ENCODE results near the gene KASH5.
"Not testable (repeated sequence)": the region's sequence is repeated elsewhere in the genome, so short reads cannot be mapped to it uniquely, and the experiment has no call there.

Gene KASH5

DNA sequence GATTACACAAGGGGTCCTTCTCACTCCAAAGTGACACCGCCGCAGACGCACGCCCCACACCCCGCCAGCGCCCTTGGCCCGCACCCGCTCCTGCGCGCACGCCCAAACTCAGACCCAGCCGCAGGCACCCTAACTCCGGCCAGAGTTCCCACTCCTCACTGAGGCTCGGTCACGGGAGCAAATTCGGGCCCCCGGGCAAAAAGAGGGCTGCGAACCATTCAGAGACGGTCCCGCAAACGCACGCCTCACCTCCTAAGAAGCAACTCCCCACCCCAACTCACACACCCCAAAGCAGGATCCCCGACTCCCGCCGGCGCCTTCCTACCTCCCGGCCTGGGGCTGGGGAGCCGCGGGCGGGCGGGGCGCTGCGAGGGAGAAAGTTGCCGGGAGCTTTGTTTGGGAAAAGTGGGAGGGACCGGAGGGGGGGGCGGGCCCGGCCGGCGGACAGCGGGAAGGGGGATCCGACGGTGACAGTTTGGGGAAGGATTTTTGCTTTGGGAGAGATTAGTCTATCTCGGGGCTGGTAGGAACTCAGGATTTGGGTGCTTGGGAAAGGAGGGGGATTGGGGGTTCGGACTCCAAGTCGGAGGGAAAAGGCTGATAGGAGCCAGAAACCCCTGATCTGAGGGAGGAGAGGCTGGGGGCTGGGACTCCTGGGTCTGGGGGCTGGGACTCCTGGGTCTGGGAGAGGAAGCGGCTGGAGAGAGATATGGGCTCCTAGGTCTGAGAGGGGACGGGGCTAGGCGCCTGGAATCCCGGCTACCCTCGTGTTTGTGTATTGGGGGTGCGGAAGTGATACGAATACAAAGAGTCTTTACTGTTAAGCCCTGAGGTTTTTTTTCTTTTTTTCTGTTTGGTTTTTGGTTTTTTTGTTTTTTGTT lies 25.8 kb upstream of the KASH5 start, which contains the start of gene TEAD2:
TSS of gene TEAD2 (minus strand) at position 369 of the 881 bp plus-strand sequence. CDS start 2,341 bp downstream, outside the sequence.
- DNase-seq (ENCODE audit: low spot score) = no peak

GRCh38 chr19:49362929-49363267 lies 25.2 kb upstream of the KASH5 start:
- no peak for DNase-seq (ENCODE audit: low spot score)

GRCh38 chr19:49363268-49364082 lies 24.6 kb upstream of the KASH5 start, which contains the start of gene DKKL1:
Gene DKKL1 (plus strand): TSS chr19:49363877. CDS start chr19:49363999, 122 bp downstream.
- DNase-seq (ENCODE audit: low spot score) = peak; percentile 24

GRCh38 chr19:49364083-49364737 lies 23.8 kb upstream of the KASH5 start:
- no peak for DNase-seq (ENCODE audit: low spot score)

DNA sequence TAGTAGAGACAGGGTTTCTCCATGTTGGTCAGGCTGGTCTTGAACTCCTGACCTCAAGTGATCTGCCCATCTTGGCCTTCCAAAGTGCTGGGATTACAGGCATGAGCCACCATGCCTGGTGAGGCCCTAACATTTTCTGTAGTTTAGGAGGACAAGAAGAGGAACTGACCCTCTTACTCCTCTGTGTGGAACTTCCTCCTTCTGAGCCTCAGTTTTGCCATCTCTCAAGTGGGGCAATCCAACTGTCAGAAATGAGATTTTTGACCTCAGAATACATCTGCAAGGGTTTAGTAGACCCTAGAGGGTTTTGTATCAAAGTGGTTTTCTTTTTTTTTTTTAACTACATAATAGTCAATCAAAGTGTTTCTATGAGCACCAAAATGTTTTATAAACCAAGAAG lies 21.9 kb upstream of the KASH5 start:
- DNase-seq (ENCODE audit: low spot score) = no peak

DNA sequence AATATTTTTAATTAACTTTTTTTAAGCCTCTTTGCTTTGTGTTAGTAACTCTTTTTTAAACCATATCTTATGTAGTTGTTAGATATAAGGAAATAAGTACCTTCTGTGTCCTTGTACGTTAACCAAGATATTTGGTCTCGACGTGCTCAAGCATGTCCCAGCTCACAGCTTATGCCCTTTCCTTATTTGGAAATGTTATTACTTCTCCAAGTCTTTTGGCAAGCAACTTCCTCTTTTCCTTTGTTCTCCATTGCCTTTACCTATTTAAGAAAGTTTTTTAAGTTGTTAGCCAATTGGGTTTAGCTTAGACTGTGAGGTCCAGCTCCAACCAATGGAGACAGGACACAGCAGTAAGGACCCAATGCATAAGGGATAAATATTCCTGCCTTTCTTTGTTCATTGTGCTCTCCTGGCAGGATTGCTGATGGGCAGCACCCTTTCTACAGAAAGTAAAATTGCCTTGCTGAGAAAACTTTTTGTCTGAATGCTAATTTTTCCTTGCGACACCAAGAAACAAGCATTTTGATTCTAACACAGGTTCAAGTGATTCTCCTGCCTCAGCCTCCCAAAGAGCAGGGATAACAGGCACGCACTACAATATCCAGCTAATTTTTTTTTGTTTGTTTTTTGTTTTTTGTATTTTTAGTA lies 19.2 kb upstream of the KASH5 start:
- no peak for DNase-seq (ENCODE audit: low spot score)

DNA sequence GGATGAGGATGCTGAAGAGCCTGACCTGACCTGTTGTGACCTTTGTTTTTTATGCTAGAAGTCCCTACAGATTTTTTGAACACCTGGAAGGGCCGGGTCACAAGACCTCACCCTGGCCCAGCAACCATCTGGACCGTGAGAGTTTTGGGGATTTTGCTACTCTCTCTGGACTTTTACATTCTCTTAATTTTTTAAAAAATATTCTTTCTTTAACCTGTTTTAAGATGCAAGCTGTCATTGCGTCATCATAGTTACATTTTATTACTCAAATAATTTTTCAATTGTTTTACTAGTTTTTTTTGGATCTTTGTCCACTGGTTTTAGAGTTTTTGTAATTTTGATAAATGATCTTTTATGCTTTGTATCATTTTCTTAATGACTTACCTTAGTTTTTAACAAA lies 16.9 kb upstream of the KASH5 start:
- DNase-seq (ENCODE audit: low spot score) = no peak

- not testable (repeated sequence) for DNase-seq (ENCODE audit: low spot score)
Observed at GRCh38 chr19:49373174-49373573, 14.9 kb upstream of the KASH5 start.

DNA sequence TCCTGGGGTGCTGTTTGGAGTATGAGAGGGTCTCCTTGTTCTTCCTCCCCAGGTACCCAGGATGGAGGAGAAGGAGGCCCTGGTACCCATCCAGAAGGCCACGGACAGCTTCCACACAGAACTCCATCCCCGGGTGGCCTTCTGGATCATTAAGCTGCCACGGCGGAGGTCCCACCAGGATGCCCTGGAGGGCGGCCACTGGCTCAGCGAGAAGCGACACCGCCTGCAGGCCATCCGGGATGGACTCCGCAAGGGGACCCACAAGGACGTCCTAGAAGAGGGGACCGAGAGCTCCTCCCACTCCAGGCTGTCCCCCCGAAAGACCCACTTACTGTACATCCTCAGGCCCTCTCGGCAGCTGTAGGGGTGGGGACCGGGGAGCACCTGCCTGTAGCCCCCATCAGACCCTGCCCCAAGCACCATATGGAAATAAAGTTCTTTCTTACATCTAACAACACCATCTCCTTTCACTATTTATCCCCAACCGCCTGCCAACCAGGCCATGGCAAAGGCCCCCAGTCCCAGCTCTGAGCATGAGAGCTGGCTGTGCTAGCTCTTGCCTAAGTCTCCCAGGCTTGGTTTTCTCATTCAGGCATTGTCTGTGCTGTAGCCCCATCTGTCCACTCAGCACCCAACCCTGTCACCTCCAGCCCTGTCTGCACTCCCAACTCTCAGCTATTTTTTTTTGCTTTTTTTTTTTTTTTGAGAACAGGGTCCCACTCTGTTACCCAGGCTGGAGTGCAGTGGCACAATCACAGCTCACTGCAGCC lies 13.2 kb upstream of the KASH5 start:
- no peak for DNase-seq (ENCODE audit: low spot score)

DNA sequence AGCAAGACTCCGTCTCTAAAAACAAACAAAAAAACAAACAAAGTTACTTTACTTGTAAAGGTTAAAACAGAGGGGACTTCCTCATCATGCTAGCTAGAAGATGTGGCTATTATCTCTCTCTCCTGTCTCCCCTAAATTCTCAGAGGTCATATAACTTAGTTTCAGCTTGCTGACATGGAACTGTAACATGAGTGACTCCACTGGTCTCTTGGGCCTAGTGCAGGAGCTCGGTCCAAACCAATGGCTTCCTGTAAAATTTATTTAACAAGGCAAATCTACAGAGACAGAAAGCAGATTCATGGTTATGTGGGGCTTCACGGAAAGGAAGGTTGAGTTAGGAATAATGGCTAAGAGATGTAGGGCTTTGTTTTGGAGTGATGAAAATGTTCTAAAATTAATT lies 9.5 kb upstream of the KASH5 start:
- DNase-seq (ENCODE audit: low spot score) = no peak

DNA sequence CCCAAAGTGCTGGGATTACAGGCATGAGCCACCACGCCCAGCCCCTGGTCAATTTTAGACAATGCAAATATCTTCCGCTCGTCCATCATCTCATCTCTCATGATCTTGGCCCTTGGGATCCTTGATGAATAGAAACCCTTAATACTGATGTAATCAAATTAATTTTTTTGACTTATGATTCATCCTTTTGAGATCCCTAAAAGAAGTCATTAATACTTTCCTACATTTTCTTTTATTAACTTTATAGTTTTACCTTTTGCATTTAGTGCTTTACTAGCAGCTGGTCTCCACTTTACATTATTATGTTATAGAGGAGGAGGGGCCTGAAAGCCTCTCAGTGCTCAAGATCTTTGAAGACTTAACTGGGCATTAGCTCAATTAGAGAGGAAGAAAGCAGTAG lies 7.7 kb upstream of the KASH5 start:
- no peak for DNase-seq (ENCODE audit: low spot score)

GRCh38 chr19:49382639-49383038 lies 5.4 kb upstream of the KASH5 start:
- DNase-seq (ENCODE audit: low spot score) = no peak

- no peak for DNase-seq (ENCODE audit: low spot score)
Observed at GRCh38 chr19:49383599-49383998, 4.5 kb upstream of the KASH5 start.

- DNase-seq (ENCODE audit: low spot score) = no peak
Observed at GRCh38 chr19:49389406-49389805, 1.4 kb downstream of the KASH5 start.

DNA sequence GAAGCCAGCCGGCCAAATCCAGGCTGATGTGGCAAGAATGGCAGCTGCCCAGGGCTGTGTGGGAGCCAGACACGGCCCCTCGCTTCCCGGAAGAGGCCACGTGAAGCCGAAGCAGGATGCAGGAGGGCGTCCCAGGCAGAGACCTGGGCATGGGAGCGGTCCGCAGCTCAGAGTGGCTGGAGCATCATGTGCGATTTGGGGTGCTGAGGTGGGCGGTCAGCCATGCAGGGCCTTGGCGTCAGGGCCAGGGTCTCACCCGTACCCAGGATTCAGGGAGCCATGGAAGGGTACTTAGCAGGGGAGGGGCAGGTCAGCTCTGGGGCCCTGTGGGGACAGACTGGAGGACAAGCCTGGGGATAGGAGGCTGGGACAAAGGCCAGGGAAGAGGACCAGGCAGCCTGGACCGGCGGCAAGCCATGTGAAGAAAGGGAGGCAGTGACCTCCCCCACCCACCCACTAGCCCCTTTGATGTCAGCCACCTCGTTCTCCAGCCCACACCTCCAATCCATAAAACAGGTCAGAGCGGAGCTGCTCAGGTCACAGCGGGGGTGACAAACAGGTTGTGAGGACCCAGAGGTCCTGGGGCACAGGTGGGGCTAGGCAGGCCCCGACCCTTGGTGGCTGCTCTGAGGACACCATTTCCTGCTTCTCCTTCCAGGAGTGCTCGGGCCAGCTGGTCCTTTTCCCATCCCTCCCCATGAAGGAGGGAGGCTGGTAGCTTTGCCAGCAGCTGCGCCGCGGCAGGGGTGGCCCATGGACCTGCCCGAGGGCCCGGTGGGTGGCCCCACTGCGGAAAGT lies 2.3 kb downstream of the KASH5 start:
- no peak for DNase-seq (ENCODE audit: low spot score)

DNA sequence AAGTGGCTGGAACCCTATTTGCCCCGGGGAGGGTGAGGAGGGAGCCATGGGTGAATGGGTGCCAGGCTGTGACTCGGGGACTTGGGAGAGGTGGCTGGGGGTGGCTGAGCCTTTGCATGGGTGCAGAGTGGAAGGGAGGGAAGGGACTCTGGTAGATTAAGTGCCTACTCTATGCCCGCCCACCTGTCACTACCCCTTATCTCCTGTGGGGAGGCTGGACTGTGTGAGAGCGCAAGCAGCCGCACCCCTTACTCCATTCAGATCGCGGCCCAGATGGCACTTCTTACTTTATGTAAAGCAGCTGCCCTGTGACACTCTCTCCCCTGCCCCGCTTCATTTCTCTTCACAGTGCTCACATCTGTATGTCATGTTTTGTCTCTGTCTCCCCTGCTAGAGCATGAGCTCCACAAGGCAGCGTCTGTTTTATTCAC lies 2.9 kb downstream of the KASH5 start:
- DNase-seq (ENCODE audit: low spot score) = no peak

DNA sequence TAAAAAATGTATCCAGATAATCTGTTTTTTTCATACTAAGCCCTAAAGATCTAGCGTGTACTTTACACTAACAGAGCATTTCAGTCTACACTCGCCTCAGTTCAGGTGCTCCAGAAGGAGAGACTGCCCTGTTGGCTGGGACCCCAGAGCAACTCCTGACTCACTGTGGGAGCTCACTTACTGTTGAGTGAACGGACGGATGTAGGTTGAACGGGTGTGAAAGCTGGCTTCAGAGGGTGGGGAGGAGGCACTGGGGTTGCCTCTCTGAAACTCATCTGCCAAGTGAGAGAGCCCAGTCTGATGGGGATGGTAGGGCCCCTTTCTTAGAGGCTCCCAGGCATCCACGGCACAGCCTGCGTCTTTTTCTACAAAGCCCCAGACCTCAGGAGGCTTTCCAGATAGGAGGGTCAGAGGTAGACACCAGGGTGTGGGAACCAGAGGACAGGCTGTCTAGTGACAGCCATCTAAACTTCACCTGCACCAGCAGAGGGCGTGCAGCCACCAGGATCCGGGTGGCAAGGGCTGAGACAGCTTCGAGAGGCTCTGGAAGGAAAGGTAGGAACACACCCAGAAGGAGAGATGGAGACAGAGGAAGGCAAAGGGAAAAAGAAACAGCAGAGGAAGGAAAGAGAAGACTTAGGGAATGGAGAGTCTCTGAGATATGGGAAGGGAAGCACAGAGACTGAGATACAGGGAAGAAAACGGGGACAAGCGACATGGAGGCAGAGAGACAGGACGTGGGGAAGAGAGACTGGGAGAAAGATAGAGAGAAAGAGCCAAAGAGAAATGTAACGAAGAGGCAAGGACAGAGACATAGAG lies 3.7 kb downstream of the KASH5 start:
- peak; percentile 40 for DNase-seq (ENCODE audit: low spot score)

DNA sequence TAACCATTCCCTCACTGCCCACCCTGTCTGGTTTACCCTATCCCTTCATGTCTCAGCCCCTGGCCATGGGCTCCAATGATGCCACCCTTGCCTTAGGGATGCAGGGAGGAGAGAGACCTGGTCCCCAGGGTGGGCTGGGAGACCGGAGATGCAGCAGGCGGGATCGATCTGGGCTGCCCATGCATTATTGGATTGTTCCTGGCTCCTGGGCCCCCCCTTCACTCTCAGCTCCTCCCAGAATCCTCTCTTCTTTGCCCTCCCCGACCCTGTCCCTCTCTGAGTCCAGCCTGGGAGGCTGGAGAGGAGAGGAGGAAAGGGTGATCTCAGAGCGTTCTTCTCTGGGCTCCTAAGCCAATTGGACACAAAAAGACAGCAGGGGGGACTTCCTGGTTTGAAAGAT lies 5.8 kb downstream of the KASH5 start:
- no peak for DNase-seq (ENCODE audit: low spot score)

All from globus pallidus (tissue), 1 donor.